LNCAP (cell line): ENCODE data around the gene SLAMF9.

Source experiments
- CTCF ChIP-seq: fragments of 450-650 bp; IDR thresholded peaks from 2 replicates; pipeline ENCODE4 v1.5.1; 2017; ENCODE audit warnings: mild to moderate bottlenecking

SLAMF9 gene

GRCh38 chr1:159935719-159936272 is 18.2 kb downstream of the SLAMF9 start:
- TF ChIP-seq CTCF = no peak

- no peak for TF ChIP-seq CTCF
Measured at GRCh38 chr1:159935305-159935704, 18.7 kb downstream of the SLAMF9 start.

GRCh38 chr1:159934136-159935039 is 19.6 kb downstream of the SLAMF9 start:
- TF ChIP-seq CTCF = no peak

- TF ChIP-seq CTCF = no peak
Measured at GRCh38 chr1:159933347-159933746, 20.7 kb downstream of the SLAMF9 start.

- TF ChIP-seq CTCF = no peak
Measured at GRCh38 chr1:159932296-159933285, 21.4 kb downstream of the SLAMF9 start.

- TF ChIP-seq CTCF = no peak
Measured at GRCh38 chr1:159931795-159932173, 22.3 kb downstream of the SLAMF9 start.

GRCh38 chr1:159931101-159931794 is 22.8 kb downstream of the SLAMF9 start:
- TF ChIP-seq CTCF = no peak
